HepG2 (cell line): ENCODE results near the gene ANKRD65. TPM values are rescaled to one million over a fixed set of nuclear protein-coding genes. Genes with fewer than 3 reads are reported as not detected.

Source experiments
- ATAC-seq: fragments of 200-7000 bp; cut with Tn5 transposase; 3 replicates; pipeline ENCODE4 v1.9.1; 2020; ENCODE audit warnings: mild to moderate bottlenecking, moderate library complexity
- BruUV-seq: library from RNA; stranded (reverse); fragments of 400-500 nt; replicated peaks from 2 replicates; lab custom pipeline; 2021; lab: Mats Ljungman, UMichigan
- CTCF ChIA-PET: fragments of 300-600 bp; formaldehyde crosslinking; extraction: SDS; loops from one replicate; lab custom pipeline; 2021; ENCODE audit warnings: low total read pairs, inconsistent platforms, low intra/inter-chr PET ratio; lab: Yijun Ruan, JAX
- POLR2A ChIA-PET: fragments of 350-600 bp; sonication (Branson Sonifier 250); formaldehyde crosslinking; loops from one replicate; lab custom pipeline; 2020; ENCODE audit warnings: antibody characterized with exemption, inconsistent platforms; lab: Yijun Ruan, JAX
- DNase-seq: peaks from one replicate; pipeline ENCODE4 v3.0.0-alpha.2; 2015; ENCODE audit warnings: low spot score
- FAIRE-seq: peaks from 3 replicates; lab custom pipeline; 2011; peaks lifted over from hg19 to GRCh38; lab: Jason Lieb, UNC
- H2AFZ ChIP-seq: one replicate; pipeline ENCODE4 v1.6.1; 2011; ENCODE audit warnings: low read length, inconsistent platforms
- H3K27ac ChIP-seq: fragments of 300-600 bp; 3 replicates; pipeline ENCODE4 v1.8.0; 2011; ENCODE audit warnings: mixed run types, mild to moderate bottlenecking, mixed read lengths, low read length, inconsistent platforms; ENCODE audit not compliant: insufficient read depth; ENCODE audit errors: extremely low read length
- H3K27me3 ChIP-seq, 2 experiments: fragments of 200-600 bp in 1 of 2; 2 replicates in 1 of 2; 3 replicates in 1 of 2; pipeline versions ENCODE4 v1.6.0 to v1.8.0; 2011; ENCODE audit warnings: low read length in 2 of 2, mild to moderate bottlenecking in 2 of 2, moderate library complexity in 2 of 2, inconsistent platforms in 1 of 2; ENCODE audit not compliant: insufficient read depth in 2 of 2, control insufficient read depth in 1 of 2
- H3K36me3 ChIP-seq, 2 experiments: fragments of 200-600 bp in 1 of 2; replicated peaks in 1 of 2; 2 replicates in 1 of 2; 3 replicates in 1 of 2; pipeline versions ENCODE4 v1.5.1 to v1.8.0; 2011; ENCODE audit warnings: low read length in 2 of 2, inconsistent platforms in 1 of 2; ENCODE audit not compliant: insufficient read depth in 2 of 2, control insufficient read depth in 1 of 2
- H3K4me1 ChIP-seq: 2 replicates; pipeline ENCODE4 v1.5.1; 2012; ENCODE audit warnings: low read length, inconsistent platforms; ENCODE audit not compliant: insufficient read depth
- H3K4me2 ChIP-seq: 2 replicates; pipeline ENCODE4 v1.6.0; 2011; ENCODE audit warnings: low read depth, low read length, inconsistent platforms
- H3K4me3 ChIP-seq, 3 experiments: fragments of 200-600 bp in 1 of 3; sonication (generic), shearing (Covaris generic) in 1 of 3; replicated peaks in 1 of 3; 2 replicates each; pipeline ENCODE4 v1.5.1; 2011 to 2016; ENCODE audit warnings: low read length in 3 of 3, inconsistent platforms in 2 of 3, low read depth in 2 of 3, mild to moderate bottlenecking in 2 of 3, control low read depth in 1 of 3, mixed read lengths in 1 of 3; ENCODE audit not compliant: insufficient read depth in 1 of 3
- H3K79me2 ChIP-seq: one replicate; pipeline ENCODE4 v1.6.1; 2011; ENCODE audit warnings: low read length, inconsistent platforms; ENCODE audit not compliant: insufficient read depth
- H3K9ac ChIP-seq: 2 replicates; pipeline ENCODE4 v1.6.0; 2011; ENCODE audit warnings: mild to moderate bottlenecking, low read depth, low read length, inconsistent platforms; ENCODE audit not compliant: insufficient read depth
- H3K9me3 ChIP-seq: 2 replicates; pipeline ENCODE4 v1.5.1; 2012; ENCODE audit warnings: mild to moderate bottlenecking, low read length
- H4K20me1 ChIP-seq: 2 replicates; pipeline ENCODE4 v1.6.0; 2011; ENCODE audit warnings: inconsistent platforms, mild to moderate bottlenecking, low read length, moderate library complexity; ENCODE audit not compliant: insufficient read depth
- BCL3 ChIP-seq: sonication (generic); formaldehyde crosslinking; IDR thresholded peaks from 2 replicates; pipeline ENCODE4 v1.5.1; 2020; ENCODE audit warnings: mild to moderate bottlenecking, missing genetic modification reagents, moderate library complexity
- CBX2 ChIP-seq, 2 experiments: fragments of 200-600 bp in 1 of 2; sonication (generic); formaldehyde crosslinking in 1 of 2; IDR thresholded peaks; 2 replicates each; pipeline versions ENCODE4 v1.7.0 to v1.8.1; 2018 to 2022; ENCODE audit warnings: low read depth in 2 of 2, low read length in 1 of 2, mild to moderate bottlenecking in 1 of 2, missing genetic modification reagents in 1 of 2
- CEBPZ ChIP-seq: IDR thresholded peaks from 2 replicates; pipeline ENCODE4 v1.6.1; 2012; ENCODE audit warnings: low read length, improper control_type of control experiment
- GATAD1 ChIP-seq: IDR thresholded peaks from 2 replicates; pipeline ENCODE4 v1.6.1; 2016; ENCODE audit warnings: missing genetic modification reagents, missing compliant biosample characterization
- KDM2A ChIP-seq: sonication (generic); formaldehyde crosslinking; IDR thresholded peaks from 2 replicates; pipeline ENCODE4 v1.4.0; 2020; ENCODE audit warnings: low read depth, missing genetic modification reagents, borderline replicate concordance
- RELA ChIP-seq: sonication (generic); formaldehyde crosslinking; IDR thresholded peaks from 2 replicates; pipeline ENCODE4 v1.4.0; 2020; ENCODE audit warnings: missing genetic modification reagents
- REXO4 ChIP-seq: sonication (generic); formaldehyde crosslinking; IDR thresholded peaks from 2 replicates; pipeline ENCODE4 v1.8.0; 2022; ENCODE audit warnings: missing genetic modification reagents, mild to moderate bottlenecking, borderline replicate concordance
- RFX5 ChIP-seq: IDR thresholded peaks from 2 replicates; pipeline ENCODE4 v1.6.1; 2011; ENCODE audit warnings: low read depth, low read length, improper control_type of control experiment
- ZNF383 ChIP-seq: sonication (generic); formaldehyde crosslinking; IDR thresholded peaks from 2 replicates; pipeline ENCODE4 v1.4.0; 2020; ENCODE audit warnings: missing genetic modification reagents, mild to moderate bottlenecking, borderline replicate concordance
- ZNF414 ChIP-seq: sonication (generic); formaldehyde crosslinking; IDR thresholded peaks from 2 replicates; pipeline ENCODE4 v1.5.0; 2020; ENCODE audit warnings: missing genetic modification reagents
- WGBS: methylation state at CpG from one replicate; pipeline ENCODE4 v1.1.6; 2017; ENCODE audit warnings: low lambda C conversion rate; 5-methylcytosine and 5-hydroxymethylcytosine counted together
- in situ Hi-C: cut with HindIII; loops from 2 replicates; pipeline ENCODE4 v1.10.0; 2017; ENCODE audit warnings: low pct_unique_long_range_greater_than_20kb; ENCODE audit not compliant: extremely low pct_ligation_motif_present
- intact Hi-C: fragments of 100-400 bp; cut with micrococcal nuclease; formaldehyde crosslinking; loops from one replicate; pipeline ENCODE4 v1.10.0; 2022; ENCODE audit not compliant: unreplicated experiment
- polyA plus RNA-seq, 8 experiments: library from polyadenylated mRNA; depleted of rRNA in 3 of 8; stranded (reverse) in 7 of 8; unstranded in 1 of 8; fragments of >200 nt; fragmentation: Illumina TruSeq in 4 of 8; extraction: Trizol in 4 of 8; gene quantifications; 2 replicates each; pipeline versions ENCODE4 v1.2.1 to v1.2.3, GENCODE V29; 2011 to 2016; ENCODE audit warnings: low read depth in 4 of 8, missing spikeins in 1 of 8, mixed read lengths in 1 of 8; ENCODE audit not compliant: insufficient read depth in 1 of 8
- total RNA-seq, 5 experiments: library from RNA; depleted of rRNA; stranded (reverse); fragments of >200 nt; fragmentation: Illumina TruSeq; extraction: Trizol; gene quantifications; 2 replicates each; pipeline ENCODE4 v1.2.3, GENCODE V29; 2016; ENCODE audit warnings: low read depth in 1 of 5
- TF ChIP-seq, protein P1 (sequence below): sonication (generic); formaldehyde crosslinking; IDR thresholded peaks from 2 replicates; pipeline ENCODE4 v1.5.0; 2020; ENCODE audit warnings: mild to moderate bottlenecking, missing genetic modification reagents

The ANKRD65 gene
- total and polyA plus RNA-seq, 2 of the 13 experiments (the other 11 are each of a cell fraction or from before 2014, with no cell fraction given): 12.1 to 30.1 TPM

GRCh38 chr1:1376551-1377226 lies 44.4 kb downstream of the ANKRD65 start (continued):
- no peak for TF ChIP-seq CEBPZ
- no peak for TF ChIP-seq REXO4 (CRISPR knock-in tag)
- no peak for TF ChIP-seq GATAD1 (CRISPR knock-in tag)
- no peak for TF ChIP-seq RELA (CRISPR knock-in tag)

DNA sequence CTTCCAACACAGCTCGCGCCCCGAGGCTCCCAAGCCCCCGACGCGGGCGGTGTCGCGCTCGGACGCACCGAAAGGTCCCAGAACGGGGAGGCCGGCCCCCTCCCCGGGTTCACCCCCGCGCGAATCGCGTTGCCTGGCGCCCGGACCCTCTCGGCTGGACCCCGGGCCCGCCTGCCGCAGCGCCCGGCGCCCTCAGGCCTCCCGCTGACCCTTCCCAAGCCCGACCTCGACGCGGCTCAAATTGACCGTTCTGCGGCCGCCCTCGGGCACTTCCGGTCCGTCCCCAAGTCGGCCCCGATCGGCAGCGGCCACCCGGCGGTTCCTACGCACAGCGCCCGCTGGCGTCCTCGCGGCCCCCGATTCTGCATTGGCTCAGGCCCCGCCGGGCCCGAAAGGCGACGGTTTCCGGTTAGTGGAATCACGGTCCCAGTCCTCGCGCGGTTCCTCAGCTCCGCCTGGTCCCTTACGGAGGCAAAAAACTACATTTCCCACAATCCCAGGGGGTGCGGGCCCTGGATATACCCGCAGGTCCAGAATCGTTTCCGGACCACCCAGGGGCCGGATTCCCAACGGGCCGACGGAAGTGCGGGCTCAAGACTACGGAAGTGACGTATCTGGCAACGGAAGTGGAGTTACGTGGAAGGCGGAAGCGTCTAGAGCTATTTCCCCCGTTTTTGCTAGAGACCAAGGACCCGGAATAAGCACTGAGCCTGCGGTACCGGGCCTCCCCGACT lies 46.0 kb downstream of the ANKRD65 start, which contains the start of gene AURKAIP1:
Gene AURKAIP1, minus strand, starts transcription at position 279 of the 734 bp plus-strand sequence. CDS start 451 bp downstream, outside the sequence.
- Histone ChIP-seq H3K9me3 (no peaks in the 10 kb centered on the region), H3K4me2 (peak within 1 kb of the TSS; percentile 100), H3K27ac (peak within 1 kb of the TSS; percentile 79), H3K4me3 (peak within 1 kb of the TSS; percentile 75 to 99 (median 90)), H3K4me1 (peaks cover 37% of the 10 kb centered on the region), H3K36me3 (peaks cover 0 to 3% of the 10 kb centered on the region in 2 experiments; a peak in 1 of 5 replicates), H2AFZ (no peak within 1 kb of the TSS), H3K79me2 (peaks cover 19% of the 10 kb centered on the region), H3K27me3 (no peaks in the 10 kb centered on the region; a peak in 1 of 5 replicates), H3K9ac (peak within 1 kb of the TSS; percentile 98), H4K20me1 (no peaks in the 10 kb centered on the region)
- intact Hi-C loops (no loop called here), in situ Hi-C loops (no loop called here)
- ChIA-PET POLR2A (interaction anchor here (0.5 to 3.2 kb wide), 31 partner anchors 9 to 766 kb away, joined by 3 to 35 read pairs (median 5); partner anchors contain the start of genes ANKRD65, CCNL2, DVL1 and MRPL20), CTCF (no interaction called here)
- ATAC-seq (peak; percentile 90), FAIRE-seq (peak; percentile 99), DNase-seq (peak; percentile 99)
- WGBS: 2% methylated on average over 8 of the region's 85 CpGs
- BruUV-seq: no TSS peak
- TF ChIP-seq ZNF383 (no peak; the same call in 1 of the 2 replicates), RFX5 (peak; percentile 63; the same call in 1 of the 2 replicates), CBX2 (IDR thresholded peaks at IDR 0.05; ENCODE audit: low read depth, low read length) (no peak), CBX2 (CRISPR knock-in tag; IDR thresholded peaks at IDR 0.05; ENCODE audit: low read depth) (peak; percentile 42; the same call in 1 of the 2 replicates), BCL3 (CRISPR knock-in tag) (peak; percentile 66; the same call in 1 of the 2 replicates), ZNF414 (peak; percentile 99), KDM2A (CRISPR knock-in tag) (peak; percentile 99)
- TF ChIP-seq, protein P1, sequence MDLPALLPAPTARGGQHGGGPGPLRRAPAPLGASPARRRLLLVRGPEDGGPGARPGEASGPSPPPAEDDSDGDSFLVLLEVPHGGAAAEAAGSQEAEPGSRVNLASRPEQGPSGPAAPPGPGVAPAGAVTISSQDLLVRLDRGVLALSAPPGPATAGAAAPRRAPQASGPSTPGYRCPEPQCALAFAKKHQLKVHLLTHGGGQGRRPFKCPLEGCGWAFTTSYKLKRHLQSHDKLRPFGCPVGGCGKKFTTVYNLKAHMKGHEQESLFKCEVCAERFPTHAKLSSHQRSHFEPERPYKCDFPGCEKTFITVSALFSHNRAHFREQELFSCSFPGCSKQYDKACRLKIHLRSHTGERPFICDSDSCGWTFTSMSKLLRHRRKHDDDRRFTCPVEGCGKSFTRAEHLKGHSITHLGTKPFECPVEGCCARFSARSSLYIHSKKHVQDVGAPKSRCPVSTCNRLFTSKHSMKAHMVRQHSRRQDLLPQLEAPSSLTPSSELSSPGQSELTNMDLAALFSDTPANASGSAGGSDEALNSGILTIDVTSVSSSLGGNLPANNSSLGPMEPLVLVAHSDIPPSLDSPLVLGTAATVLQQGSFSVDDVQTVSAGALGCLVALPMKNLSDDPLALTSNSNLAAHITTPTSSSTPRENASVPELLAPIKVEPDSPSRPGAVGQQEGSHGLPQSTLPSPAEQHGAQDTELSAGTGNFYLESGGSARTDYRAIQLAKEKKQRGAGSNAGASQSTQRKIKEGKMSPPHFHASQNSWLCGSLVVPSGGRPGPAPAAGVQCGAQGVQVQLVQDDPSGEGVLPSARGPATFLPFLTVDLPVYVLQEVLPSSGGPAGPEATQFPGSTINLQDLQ (CRISPR knock-in tag): peak; percentile 83; the same call in 1 of the 2 replicates
